ENCODE measurements around the gene FGGY. TPM values are rescaled to one million over a fixed set of nuclear protein-coding genes. Genes with fewer than 3 reads are reported as not detected.

The FGGY gene
- total RNA-seq, 2 experiments from 2014 or later: 11.9 to 13.6 TPM

DNA sequence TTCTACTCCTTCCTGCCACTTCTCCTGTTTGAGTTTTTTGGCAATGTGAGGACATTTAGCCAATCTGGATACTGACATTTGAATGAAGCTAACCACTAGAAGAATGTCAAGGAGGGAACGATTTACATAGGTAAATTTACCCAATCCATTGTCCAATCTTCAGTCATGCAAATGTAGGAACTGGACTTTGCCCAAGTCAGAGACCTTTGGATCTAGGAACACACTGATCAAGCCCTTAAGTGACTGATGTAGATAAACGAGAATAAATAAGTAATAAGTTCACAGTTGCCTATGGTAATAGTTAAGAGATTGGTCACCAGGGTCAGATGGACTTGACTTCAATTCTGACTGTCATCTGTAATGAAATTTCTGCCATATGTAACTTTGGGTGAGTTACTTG lies 177.6 kb downstream of the FGGY start:
- intact Hi-C loops (cut with micrococcal nuclease): no loop called here
- H3K27ac Mint-ChIP-seq: peak overlapping the region; percentile 25
- no peaks in the 10 kb centered on the region for H3K27me3 Mint-ChIP-seq
- ChIA-PET POLR2A (no interaction called here), CTCF (interaction anchor here (1.3 kb wide), 1 partner anchor 224 kb away, joined by 3 read pairs; no protein-coding TSS in a partner anchor)
- H3K4me1 Mint-ChIP-seq (ENCODE audit: low read depth): peaks cover 36% of the 10 kb centered on the region
- H3K9me3 Mint-ChIP-seq: peaks cover 5% of the 10 kb centered on the region
- no peak overlapping the region for H3K4me3 Mint-ChIP-seq
- TF ChIP-seq, protein P1, sequence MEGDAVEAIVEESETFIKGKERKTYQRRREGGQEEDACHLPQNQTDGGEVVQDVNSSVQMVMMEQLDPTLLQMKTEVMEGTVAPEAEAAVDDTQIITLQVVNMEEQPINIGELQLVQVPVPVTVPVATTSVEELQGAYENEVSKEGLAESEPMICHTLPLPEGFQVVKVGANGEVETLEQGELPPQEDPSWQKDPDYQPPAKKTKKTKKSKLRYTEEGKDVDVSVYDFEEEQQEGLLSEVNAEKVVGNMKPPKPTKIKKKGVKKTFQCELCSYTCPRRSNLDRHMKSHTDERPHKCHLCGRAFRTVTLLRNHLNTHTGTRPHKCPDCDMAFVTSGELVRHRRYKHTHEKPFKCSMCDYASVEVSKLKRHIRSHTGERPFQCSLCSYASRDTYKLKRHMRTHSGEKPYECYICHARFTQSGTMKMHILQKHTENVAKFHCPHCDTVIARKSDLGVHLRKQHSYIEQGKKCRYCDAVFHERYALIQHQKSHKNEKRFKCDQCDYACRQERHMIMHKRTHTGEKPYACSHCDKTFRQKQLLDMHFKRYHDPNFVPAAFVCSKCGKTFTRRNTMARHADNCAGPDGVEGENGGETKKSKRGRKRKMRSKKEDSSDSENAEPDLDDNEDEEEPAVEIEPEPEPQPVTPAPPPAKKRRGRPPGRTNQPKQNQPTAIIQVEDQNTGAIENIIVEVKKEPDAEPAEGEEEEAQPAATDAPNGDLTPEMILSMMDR (IDR thresholded peaks at IDR 0.05): no peak
- H3K36me3 Mint-ChIP-seq (ENCODE audit: low read depth): peaks cover 12% of the 10 kb centered on the region
- no peak for DNase-seq
- ATAC-seq: no peak

DNA sequence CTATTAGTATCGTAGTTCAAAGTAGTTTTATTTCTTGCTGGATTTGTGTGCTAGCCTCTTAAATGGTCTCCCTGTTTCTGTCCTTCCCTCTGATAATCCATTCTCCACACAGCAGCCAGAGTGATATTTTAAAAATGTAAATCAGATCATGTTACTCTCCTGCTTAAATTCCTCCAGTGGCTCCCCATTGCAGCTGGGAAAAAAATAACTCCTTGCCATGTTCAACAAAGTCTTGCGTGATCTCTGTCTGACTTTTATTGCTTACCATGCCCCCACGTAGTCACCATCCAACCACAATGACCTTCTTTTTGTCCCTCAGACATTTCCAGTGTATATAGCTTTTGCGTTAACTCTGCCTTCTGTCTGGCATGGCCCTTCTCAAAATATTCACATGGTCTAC lies 178.8 kb downstream of the FGGY start:
- DNase-seq (no peak), ATAC-seq (no peak)
- Mint-ChIP-seq H3K4me1 (ENCODE audit: low read depth) (peaks cover 36% of the 10 kb centered on the region), H3K9me3 (peaks cover 2% of the 10 kb centered on the region), H3K27ac (peak overlapping the region; percentile 72), H3K27me3 (no peaks in the 10 kb centered on the region), H3K4me3 (no peak overlapping the region), H3K36me3 (ENCODE audit: low read depth) (peaks cover 12% of the 10 kb centered on the region)
- ChIA-PET POLR2A (no interaction called here), CTCF (no interaction called here)
- TF ChIP-seq, protein P1 (IDR thresholded peaks at IDR 0.05): no peak
- intact Hi-C loops (cut with micrococcal nuclease): no loop called here

- TF ChIP-seq, protein P1 (IDR thresholded peaks at IDR 0.05): no peak
- Mint-ChIP-seq H3K27me3 (no peaks in the 10 kb centered on the region), H3K27ac (peak overlapping the region; percentile 84), H3K4me1 (ENCODE audit: low read depth) (peaks cover 36% of the 10 kb centered on the region), H3K9me3 (peaks cover 2% of the 10 kb centered on the region), H3K36me3 (ENCODE audit: low read depth) (peaks cover 10% of the 10 kb centered on the region), H3K4me3 (peak overlapping the region; percentile 13)
- ChIA-PET POLR2A (no interaction called here), CTCF (no interaction called here)
- peak; percentile 91 for DNase-seq
- peak; percentile 91 for ATAC-seq
- intact Hi-C loops (cut with micrococcal nuclease): no loop called here
These were observed 180.4 kb downstream of the FGGY start for GRCh38 chr1:59477286-59477685.

DNA sequence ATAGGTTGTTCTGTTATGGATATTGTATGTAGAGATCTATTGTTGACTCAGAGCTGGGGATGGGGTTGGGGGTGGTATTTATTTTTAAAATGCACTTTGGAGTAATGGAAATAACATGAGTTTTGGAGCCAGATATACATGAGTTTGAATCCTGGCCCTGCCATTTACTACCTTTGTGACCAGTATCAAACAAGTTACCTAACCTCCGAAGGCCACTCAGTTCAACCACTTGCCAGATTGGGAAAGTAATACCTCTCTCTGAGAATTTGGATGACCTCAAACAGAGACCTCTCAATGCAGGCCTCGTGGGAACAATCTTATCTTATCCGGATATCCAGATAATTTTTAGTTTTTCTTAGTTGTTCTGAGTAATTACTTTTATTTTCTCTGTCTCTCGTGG lies 181.0 kb downstream of the FGGY start:
- intact Hi-C loops (cut with micrococcal nuclease): no loop called here
- DNase-seq (peak; percentile 10), ATAC-seq (no peak)
- Mint-ChIP-seq H3K27me3 (no peaks in the 10 kb centered on the region), H3K9me3 (peaks cover 2% of the 10 kb centered on the region), H3K4me1 (ENCODE audit: low read depth) (peaks cover 36% of the 10 kb centered on the region), H3K27ac (peak overlapping the region; percentile 84), H3K36me3 (ENCODE audit: low read depth) (peaks cover 8% of the 10 kb centered on the region), H3K4me3 (no peak overlapping the region)
- ChIA-PET CTCF (no interaction called here), POLR2A (no interaction called here)
- TF ChIP-seq, protein P1 (IDR thresholded peaks at IDR 0.05): no peak

GRCh38 chr1:59478822-59479221 lies 181.9 kb downstream of the FGGY start:
- H3K4me1 Mint-ChIP-seq (ENCODE audit: low read depth): peaks cover 33% of the 10 kb centered on the region
- POLR2A ChIA-PET: no interaction called here
- no peak overlapping the region for H3K4me3 Mint-ChIP-seq
- CTCF ChIA-PET: no interaction called here
- TF ChIP-seq, protein P1 (IDR thresholded peaks at IDR 0.05): no peak
- no peak for ATAC-seq
- peaks cover 2% of the 10 kb centered on the region for H3K9me3 Mint-ChIP-seq
- intact Hi-C loops (cut with micrococcal nuclease): no loop called here
- H3K36me3 Mint-ChIP-seq (ENCODE audit: low read depth): peaks cover 8% of the 10 kb centered on the region
- H3K27me3 Mint-ChIP-seq: no peaks in the 10 kb centered on the region
- DNase-seq: no peak
- no peak overlapping the region for H3K27ac Mint-ChIP-seq
